ENCODE results near the gene ATP9A.

GRCh38 chr20:51790256-51790655, 22.1 kb upstream of the ATP9A start:
- TF ChIP-seq FOS (IDR thresholded peaks at IDR 0.05; ENCODE audit: borderline replicate concordance, extremely low read depth, insufficient read length) (no peak), POLR2A (IDR thresholded peaks at IDR 0.05; ENCODE audit: low read depth, low read length) (no peak), CTCF (IDR thresholded peaks at IDR 0.05 in 2 of 3, conservative IDR thresholded peaks at IDR 0.05 in 1 of 3; ENCODE audit: control insufficient read depth in 2 of 3, extremely low read depth in 1 of 3, insufficient read depth in 1 of 3, low read depth in 3 of 3, low read length in 3 of 3) (no peak), ESRRA (IDR thresholded peaks at IDR 0.05; ENCODE audit: low read length) (no peak), EZH2 (IDR thresholded peaks at IDR 0.05; ENCODE audit: borderline replicate concordance, control insufficient read depth, low read depth, low read length) (no peak), CHD4 (IDR thresholded peaks at IDR 0.05) (no peak), SREBF1 (IDR thresholded peaks at IDR 0.05; ENCODE audit: low read length) (no peak)

All from GM12878 (cell line).